HG03175 (cell line): ENCODE data around the gene IGF2BP2.

ENCODE experiments used
- ATAC-seq: cut with Tn5 transposase; IDR thresholded peaks from one replicate; pipeline ENCODE4 v1.9.1; 2021; ENCODE audit warnings: mild to moderate bottlenecking, moderate library complexity; ENCODE audit not compliant: unreplicated experiment

IGF2BP2 gene

DNA sequence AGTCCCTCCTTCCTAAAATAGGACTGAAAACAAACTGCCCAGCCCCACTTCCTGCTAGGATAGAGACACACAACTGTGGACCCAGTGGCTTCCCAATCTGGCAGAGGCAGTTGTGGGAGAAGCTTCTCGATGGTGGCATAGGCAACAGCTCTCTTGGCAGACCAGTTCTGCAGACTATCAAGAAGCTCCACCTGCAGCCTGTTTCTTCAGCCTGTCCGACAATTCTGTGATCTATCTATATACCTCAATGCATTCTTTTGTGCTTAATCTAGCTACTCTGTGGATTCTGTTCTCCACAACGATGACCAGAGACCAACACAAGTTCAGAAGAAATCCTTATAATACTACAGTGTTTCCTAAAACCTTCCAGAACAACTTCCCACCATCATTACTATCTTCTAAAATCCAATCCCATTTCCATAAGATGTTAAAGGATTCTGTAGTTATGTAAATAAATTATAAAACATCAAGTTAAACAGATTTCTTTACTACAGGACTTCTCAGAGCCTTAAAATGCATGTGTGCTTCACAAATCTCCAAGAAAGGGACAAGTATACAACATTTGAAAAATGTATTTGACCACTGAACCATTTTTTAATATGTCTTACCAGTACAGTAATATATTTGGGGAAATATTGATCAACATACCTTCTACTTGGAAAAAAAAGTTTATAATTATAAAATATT lies 57.7 kb downstream of the IGF2BP2 start:
- no peak for ATAC-seq

DNA sequence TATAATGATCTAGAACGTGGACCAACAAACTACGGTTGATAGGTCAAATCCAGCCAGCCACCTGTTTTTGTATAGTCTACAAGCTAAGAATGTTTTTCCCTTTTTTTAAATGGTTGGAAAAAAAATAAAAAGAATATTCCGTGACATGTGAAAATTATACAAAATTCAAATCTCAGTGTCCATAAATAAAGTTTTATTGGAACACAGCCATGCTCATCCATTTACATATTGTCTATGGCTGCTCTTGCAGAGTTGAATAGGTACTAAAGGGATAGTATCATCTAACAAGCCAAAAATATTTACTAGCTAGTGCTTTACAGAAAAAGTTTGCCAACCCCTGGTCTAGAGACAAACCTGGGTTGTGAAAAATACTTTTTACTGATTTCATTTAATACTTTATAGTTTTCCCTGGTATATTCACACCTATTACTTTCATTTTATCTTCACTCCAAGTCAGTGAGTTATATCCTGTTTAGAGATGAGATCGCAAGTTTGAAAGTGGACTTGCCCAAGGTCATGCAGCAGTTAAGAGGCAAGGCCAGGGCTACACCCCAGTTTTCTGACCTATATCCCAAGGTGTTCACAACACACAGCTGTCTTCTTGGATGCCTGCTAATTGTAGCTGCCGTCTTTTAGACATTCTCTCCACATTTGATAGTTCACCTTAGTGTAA lies 58.4 kb downstream of the IGF2BP2 start:
- ATAC-seq: no peak

DNA sequence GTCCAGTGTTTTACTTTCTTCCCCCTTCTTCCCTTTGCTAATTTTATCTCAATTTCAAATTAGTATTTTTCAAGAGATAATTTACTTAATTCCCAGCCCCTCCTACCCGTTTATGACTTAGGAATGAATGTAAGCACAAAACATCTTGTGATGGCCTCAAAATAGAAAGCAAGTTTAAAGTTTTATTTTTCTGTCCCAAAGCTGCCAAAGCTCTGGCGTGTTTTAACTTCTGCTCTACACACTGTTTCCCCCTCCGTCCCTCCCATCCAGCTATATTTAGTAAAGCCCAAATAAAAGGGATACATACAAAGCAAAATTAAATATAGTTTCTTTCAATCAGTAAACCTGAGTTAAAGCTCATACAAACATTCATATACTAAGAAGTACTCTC lies 59.9 kb downstream of the IGF2BP2 start:
- ATAC-seq: no peak

DNA sequence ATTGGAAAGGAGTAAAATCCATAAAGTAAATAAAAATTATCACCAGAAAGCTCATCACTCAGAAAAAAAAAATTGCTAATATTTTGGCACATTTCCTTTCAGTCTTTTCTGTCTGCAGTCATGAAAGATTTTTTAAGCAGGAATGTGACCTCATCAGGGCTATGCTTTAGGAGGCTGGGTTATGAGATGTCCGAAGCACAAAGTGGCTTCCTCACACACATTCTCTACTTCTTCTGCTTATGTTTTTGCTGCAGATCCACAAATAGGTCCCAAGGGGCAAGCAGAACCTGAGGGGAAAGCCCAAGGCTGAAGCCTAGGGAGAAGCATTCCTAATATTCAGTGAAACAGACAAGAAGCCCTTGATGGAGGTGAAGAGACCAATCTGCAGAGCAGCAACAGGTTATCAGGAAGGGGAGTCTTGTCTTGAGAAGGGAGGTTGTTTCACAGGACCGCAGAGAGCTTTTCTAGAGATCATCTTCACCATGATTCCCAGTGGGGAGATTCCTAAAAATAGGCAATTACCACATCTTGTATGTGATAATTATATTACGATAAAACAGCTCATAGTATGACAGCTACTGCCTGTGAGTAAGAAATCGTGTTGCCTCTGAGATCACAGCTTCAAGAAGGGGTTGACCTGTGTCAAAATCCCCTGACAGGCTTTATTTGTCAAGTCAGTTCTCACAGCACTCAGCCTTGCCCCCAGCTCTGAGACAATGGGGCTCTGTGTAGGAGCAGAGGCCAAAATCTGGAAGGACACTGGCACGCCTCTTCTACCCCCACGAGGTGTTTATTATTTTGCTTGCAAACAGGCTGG lies 60.5 kb downstream of the IGF2BP2 start:
- ATAC-seq: no peak

- ATAC-seq: no peak
Observed at GRCh38 chr3:185763347-185764005, 61.4 kb downstream of the IGF2BP2 start.

- no peak for ATAC-seq
Observed at GRCh38 chr3:185760550-185760949, 64.3 kb downstream of the IGF2BP2 start.

- no peak for ATAC-seq
Observed at GRCh38 chr3:185760088-185760487, 64.8 kb downstream of the IGF2BP2 start.

DNA sequence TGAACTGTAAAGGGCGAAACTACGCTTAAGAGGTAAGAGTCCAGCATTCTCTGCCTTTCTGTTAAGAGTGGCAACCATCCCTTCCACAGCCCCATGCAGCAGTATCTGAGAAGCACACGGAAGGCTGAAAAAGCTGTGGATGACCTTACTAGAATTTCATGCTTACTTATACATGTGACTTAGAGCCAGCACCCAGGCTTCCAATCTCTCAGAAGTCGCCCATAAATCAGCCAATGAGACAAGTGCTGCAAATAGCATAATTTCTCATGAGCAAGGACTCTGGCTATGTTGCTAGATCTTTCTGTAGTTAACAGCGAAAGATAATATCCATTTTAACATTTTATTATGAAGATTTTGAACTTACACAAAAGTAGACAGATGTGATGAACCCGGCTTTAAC lies 65.3 kb downstream of the IGF2BP2 start:
- no peak for ATAC-seq

DNA sequence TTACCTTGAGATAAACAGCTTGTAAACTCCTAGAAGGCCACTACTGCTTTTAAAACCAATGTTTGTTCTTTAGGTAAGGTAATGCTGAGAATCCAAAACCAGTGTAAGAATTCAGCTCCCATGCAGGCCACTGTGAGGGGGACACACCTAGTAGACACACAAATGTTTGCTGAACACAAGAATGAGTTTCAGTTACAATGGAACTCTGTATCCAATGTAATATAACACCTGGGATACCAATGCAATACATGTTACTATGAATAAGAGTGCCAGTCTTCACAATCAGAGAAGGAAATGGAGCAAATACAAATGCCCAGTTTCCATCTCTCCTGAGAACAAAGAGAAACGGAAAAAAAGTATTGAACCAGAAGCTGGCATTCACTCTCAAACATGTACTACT lies 65.9 kb downstream of the IGF2BP2 start:
- no peak for ATAC-seq

DNA sequence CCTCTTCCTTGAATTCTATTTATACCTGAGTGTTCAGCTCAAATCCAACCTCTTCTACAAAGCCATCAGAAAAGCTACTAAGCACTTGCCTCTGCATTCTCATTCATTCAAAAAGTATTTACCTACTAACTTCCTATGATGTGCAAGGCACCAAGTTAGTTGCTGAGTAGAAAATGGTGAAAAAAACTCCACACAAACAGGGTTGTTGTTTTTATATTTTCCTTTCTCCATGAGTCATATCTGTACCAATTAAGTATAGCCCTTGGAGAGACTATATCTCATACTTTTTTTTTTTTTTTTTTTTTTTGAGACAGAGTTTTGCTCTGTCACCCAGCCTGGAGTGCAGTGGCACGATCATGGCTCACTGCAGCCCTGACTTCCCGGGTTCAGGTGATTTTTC lies 67.7 kb downstream of the IGF2BP2 start:
- ATAC-seq: no peak

DNA sequence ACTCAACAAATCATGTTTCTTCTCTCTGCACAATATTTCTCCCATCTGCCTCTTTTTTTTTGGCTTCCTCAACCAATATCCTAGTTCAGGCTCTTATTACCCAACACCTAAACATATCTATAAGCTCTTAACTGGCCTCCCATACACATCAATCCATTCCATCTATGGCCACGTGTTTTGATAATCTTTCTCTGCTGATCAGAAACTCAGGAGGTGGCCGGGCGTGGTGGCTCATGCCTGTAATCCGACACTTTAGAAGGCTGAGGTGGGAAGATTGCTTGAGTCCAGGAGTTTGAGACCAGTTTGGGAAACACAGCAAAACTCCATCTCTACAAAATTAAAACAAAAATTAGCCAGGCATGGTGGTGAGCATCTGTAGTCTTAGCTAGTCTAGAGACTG lies 68.4 kb downstream of the IGF2BP2 start:
- no peak for ATAC-seq

DNA sequence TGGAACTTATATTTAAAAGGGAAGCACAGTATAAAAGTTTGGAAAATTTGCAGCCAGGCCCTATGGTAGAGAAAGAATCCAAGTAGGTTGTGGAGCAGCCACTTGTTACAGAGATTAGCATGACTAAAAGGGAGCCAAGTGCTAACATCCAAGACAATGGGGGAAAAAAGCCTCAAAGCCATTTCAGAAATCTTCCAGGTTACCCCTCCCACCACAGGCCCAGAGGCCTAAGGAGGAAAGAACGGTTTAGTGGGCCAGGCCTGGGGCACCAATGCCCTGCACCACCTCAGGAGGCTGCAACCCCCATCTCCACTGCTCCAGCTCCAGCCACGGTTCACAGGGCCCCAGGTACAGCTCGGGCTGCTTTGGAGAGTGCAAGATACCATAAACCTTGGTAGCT lies 69.9 kb downstream of the IGF2BP2 start:
- ATAC-seq: no peak

- ATAC-seq: no peak
Observed at GRCh38 chr3:185753354-185753753, 71.5 kb downstream of the IGF2BP2 start.

DNA sequence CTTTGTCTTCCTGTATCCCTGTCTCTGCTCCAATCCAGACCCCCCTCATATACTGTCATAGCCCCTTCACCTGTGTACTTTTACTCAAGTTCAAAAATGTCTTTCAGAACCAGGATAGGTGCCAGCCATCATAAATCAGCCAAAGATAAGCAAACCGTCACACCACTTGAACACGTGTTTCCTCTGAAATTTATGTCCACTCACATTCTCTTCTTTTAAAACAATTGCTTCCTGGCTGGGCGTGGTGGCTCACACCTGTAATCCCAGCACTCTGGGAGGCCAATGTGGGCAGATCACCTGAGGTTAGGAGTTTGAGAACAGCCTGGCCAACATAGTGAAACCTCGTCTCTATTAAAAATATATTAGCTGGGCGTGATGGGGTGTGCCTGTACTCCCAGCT lies 74.1 kb downstream of the IGF2BP2 start:
- ATAC-seq: no peak

DNA sequence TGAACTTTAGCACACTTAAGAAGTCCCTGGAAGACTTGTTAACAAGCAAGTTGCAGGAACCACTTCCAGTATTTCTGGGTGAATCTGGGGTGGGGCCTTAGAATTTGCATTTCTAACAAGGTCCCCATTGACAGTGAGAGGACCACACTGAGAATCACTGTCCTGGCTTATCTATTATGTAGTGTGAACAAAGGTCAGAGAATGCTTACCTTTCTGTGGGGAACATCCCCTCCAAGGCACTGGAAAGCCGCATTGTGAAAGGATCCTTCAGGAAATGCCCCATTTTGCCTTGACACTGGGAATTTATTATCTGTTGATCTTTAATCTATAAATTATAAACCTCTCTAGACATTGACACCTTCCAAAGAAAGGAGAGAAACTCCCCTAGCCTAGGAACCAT lies 74.8 kb downstream of the IGF2BP2 start:
- no peak for ATAC-seq

DNA sequence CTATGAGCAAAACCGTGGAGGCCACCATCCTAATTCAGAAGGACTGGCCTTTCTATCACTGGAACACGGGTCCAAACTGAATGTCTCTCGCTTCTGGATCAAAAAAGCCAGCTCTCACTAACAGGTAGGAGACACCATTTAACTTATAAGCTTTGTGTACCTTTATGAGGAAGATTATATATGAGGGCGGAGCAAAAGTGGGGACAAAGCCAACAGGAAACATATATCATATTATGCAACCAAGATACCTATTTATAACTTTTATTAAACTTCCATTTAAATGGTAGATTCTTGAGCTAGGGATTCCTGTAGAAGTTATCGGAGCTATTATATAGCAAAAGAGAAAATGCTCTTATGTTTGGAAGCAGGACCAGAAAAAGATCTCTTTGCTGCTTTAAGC lies 78.4 kb downstream of the IGF2BP2 start:
- no peak for ATAC-seq

DNA sequence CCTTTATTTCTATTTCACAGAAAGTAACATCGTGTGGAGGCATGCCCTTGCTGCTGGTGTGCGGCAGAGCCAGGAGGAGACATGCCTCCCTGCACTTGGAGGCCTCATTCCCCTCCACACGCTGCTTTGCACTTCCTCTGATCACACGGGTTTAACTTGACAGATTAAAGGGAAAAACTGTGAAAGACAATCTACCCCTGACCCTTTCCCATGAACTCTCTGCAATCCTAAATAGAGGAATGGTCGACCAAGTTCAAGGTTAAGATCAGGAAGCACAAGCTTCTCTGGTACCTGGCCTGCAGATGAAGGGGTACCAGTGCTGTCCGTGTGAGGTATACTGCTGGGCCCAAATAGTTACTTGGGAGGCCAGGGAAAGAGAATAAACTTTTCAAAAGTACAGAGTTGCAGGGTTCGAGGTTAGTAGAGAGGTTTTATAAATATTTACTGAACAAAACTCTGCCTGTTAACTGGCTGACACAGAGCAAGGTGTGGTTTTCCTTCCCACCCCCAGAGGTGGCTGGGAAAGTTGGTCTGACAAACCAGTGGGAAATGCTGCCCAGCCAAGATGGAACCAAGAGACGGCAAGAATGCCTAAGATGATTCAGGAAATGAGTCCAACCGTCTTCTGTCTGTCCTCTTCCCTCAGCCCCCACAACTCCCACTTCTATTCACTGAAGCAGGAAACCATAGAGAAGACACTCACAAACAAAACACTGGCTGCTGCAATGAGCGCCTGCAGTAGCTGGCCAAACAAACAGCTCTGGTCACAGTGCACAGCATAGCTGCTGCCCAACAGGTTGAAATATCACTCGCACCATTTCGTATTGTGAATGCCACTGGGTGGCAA lies 79.6 kb downstream of the IGF2BP2 start:
- peak; percentile 55 for ATAC-seq

DNA sequence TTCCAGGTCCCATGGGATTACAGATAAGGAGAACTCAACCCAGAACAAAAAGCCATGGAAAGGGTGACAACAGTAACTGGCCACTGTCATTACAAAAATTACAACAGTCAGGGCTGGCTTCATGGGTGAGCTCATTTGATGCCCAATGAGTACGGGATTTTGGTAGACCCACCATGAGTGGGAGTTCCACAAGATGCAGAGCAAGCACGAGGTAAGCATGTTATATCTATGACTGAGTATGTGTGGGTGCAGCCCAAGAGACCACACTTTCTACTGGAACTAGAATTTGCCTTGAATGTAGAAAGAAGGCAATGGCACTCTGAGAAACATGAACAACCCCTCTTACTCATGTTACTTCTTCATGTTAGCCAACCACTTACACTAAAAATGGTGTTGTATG lies 83.3 kb downstream of the IGF2BP2 start:
- ATAC-seq: no peak

- no peak for ATAC-seq
Observed at GRCh38 chr3:185740133-185740532, 84.7 kb downstream of the IGF2BP2 start.

- ATAC-seq: no peak
Observed at GRCh38 chr3:185739264-185739701, 85.6 kb downstream of the IGF2BP2 start.
